ENCODE data around the gene TOP3A. TPM values are rescaled to one million over a fixed set of nuclear protein-coding genes. Genes with fewer than 3 reads are reported as not detected.
A peak's percentile ranks its signal among the peaks of the same experiment; 100 is the strongest.

The TOP3A gene
- polyA plus RNA-seq, 1 experiment = 11.9 TPM

- H3K27me3 ChIP-seq (ENCODE audit: control insufficient read depth, insufficient read depth, low read length) = no peaks in the 10 kb centered on the region
- CTCF ChIA-PET = no interaction called here
- no peak for DNase-seq (ENCODE audit: low read depth, low spot score)
- TF ChIP-seq CTCF (IDR thresholded peaks at IDR 0.05; ENCODE audit: low read depth, low read length) = no peak
- no peaks in the 10 kb centered on the region for H3K9me3 ChIP-seq (ENCODE audit: control insufficient read depth, insufficient read depth, low read length)
- POLR2A ChIA-PET = no interaction called here
- no peak overlapping the region for H3K4me3 ChIP-seq (ENCODE audit: low read depth, low read length)
- H3K27ac ChIP-seq (ENCODE audit: low read depth, low read length) = no peak overlapping the region
Observed at GRCh38 chr17:18323507-18324139, 8.8 kb upstream of the TOP3A start.

GRCh38 chr17:18323007-18323406 is 8.2 kb upstream of the TOP3A start:
- no peak overlapping the region for H3K4me3 ChIP-seq (ENCODE audit: low read depth, low read length)
- peak; percentile 14; the same call in 1 of the 2 replicates for TF ChIP-seq CTCF (IDR thresholded peaks at IDR 0.05; ENCODE audit: low read depth, low read length)
- no peaks in the 10 kb centered on the region for H3K27me3 ChIP-seq (ENCODE audit: control insufficient read depth, insufficient read depth, low read length)
- POLR2A ChIA-PET = no interaction called here
- no peaks in the 10 kb centered on the region for H3K9me3 ChIP-seq (ENCODE audit: control insufficient read depth, insufficient read depth, low read length)
- no peak overlapping the region for H3K27ac ChIP-seq (ENCODE audit: low read depth, low read length)
- DNase-seq (ENCODE audit: low read depth, low spot score) = no peak
- CTCF ChIA-PET = no interaction called here

- Histone ChIP-seq H3K27ac (ENCODE audit: low read depth, low read length) (no peak overlapping the region), H3K27me3 (ENCODE audit: control insufficient read depth, insufficient read depth, low read length) (no peaks in the 10 kb centered on the region), H3K4me3 (ENCODE audit: low read depth, low read length) (no peak overlapping the region), H3K9me3 (ENCODE audit: control insufficient read depth, insufficient read depth, low read length) (no peaks in the 10 kb centered on the region)
- no peak for TF ChIP-seq CTCF (IDR thresholded peaks at IDR 0.05; ENCODE audit: low read depth, low read length)
- POLR2A ChIA-PET = interaction anchor here (0.6 kb wide), 1 partner anchor 732 kb away, joined by 5 read pairs; no protein-coding TSS in a partner anchor
- no peak for DNase-seq (ENCODE audit: low read depth, low spot score)
- CTCF ChIA-PET = no interaction called here
Observed at GRCh38 chr17:18322522-18322921, 7.7 kb upstream of the TOP3A start.

- CTCF ChIA-PET = interaction anchor here (0.6 to 1.0 kb wide), 3 partner anchors 105 to 304 kb away, joined by 3 to 6 read pairs (median 5); no protein-coding TSS in a partner anchor
- Histone ChIP-seq H3K27ac (ENCODE audit: low read depth, low read length) (no peak overlapping the region), H3K27me3 (ENCODE audit: control insufficient read depth, insufficient read depth, low read length) (no peaks in the 10 kb centered on the region), H3K9me3 (ENCODE audit: control insufficient read depth, insufficient read depth, low read length) (no peaks in the 10 kb centered on the region), H3K4me3 (ENCODE audit: low read depth, low read length) (no peak overlapping the region)
- DNase-seq (ENCODE audit: low read depth, low spot score) = no peak
- 0 out of 2 replicates have a peak, but pooled peaks have one; percentile 25 for TF ChIP-seq CTCF (IDR thresholded peaks at IDR 0.05; ENCODE audit: low read depth, low read length)
- POLR2A ChIA-PET = no interaction called here
Observed at GRCh38 chr17:18321309-18321708, 6.5 kb upstream of the TOP3A start.

- Histone ChIP-seq H3K27ac (ENCODE audit: low read depth, low read length) (no peak overlapping the region), H3K4me3 (ENCODE audit: low read depth, low read length) (peak overlapping the region; percentile 4; the same call in 1 of the 2 replicates), H3K27me3 (ENCODE audit: control insufficient read depth, insufficient read depth, low read length) (no peaks in the 10 kb centered on the region), H3K9me3 (ENCODE audit: control insufficient read depth, insufficient read depth, low read length) (no peaks in the 10 kb centered on the region; the same call in 1 of the 2 replicates)
- POLR2A ChIA-PET = no interaction called here
- DNase-seq (ENCODE audit: low read depth, low spot score) = no peak
- CTCF ChIA-PET = interaction anchor here (1.0 to 1.5 kb wide), 3 partner anchors 28 to 305 kb away, joined by 3 read pairs; no protein-coding TSS in a partner anchor
- TF ChIP-seq CTCF (IDR thresholded peaks at IDR 0.05; ENCODE audit: low read depth, low read length) = no peak
Observed at GRCh38 chr17:18320301-18320700, 5.5 kb upstream of the TOP3A start.

Measured in AG04450 (cell line).